ENCODE results near the gene FAM228A. TPM values are rescaled to one million over a fixed set of nuclear protein-coding genes. Genes with fewer than 3 reads are reported as not detected.

FAM228A gene
- total RNA-seq, 6 experiments from 2014 or later = not detected

GRCh38 chr2:24220554-24221291 is 45.9 kb downstream of the FAM228A start:
- no peak overlapping the region for H3K4me3 Mint-ChIP-seq
- 0 out of 2 replicates have a peak, but pooled peaks cover 4% of the 10 kb centered on the region for H3K36me3 Mint-ChIP-seq (ENCODE audit: low read depth)
- no peaks in the 10 kb centered on the region for H3K9me3 Mint-ChIP-seq
- H3K27ac Mint-ChIP-seq = no peak overlapping the region
- TF ChIP-seq, protein P1, sequence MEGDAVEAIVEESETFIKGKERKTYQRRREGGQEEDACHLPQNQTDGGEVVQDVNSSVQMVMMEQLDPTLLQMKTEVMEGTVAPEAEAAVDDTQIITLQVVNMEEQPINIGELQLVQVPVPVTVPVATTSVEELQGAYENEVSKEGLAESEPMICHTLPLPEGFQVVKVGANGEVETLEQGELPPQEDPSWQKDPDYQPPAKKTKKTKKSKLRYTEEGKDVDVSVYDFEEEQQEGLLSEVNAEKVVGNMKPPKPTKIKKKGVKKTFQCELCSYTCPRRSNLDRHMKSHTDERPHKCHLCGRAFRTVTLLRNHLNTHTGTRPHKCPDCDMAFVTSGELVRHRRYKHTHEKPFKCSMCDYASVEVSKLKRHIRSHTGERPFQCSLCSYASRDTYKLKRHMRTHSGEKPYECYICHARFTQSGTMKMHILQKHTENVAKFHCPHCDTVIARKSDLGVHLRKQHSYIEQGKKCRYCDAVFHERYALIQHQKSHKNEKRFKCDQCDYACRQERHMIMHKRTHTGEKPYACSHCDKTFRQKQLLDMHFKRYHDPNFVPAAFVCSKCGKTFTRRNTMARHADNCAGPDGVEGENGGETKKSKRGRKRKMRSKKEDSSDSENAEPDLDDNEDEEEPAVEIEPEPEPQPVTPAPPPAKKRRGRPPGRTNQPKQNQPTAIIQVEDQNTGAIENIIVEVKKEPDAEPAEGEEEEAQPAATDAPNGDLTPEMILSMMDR (IDR thresholded peaks at IDR 0.05) = no peak
- H3K4me1 Mint-ChIP-seq (ENCODE audit: low read depth) = peaks cover 11% of the 10 kb centered on the region; the same call in 1 of the 2 replicates
- H3K27me3 Mint-ChIP-seq (ENCODE audit: insufficient read depth) = no peaks in the 10 kb centered on the region
- DNase-seq = no peak

- H3K36me3 Mint-ChIP-seq (ENCODE audit: low read depth) = no peaks in the 10 kb centered on the region
- no peaks in the 10 kb centered on the region for H3K9me3 Mint-ChIP-seq
- no peaks in the 10 kb centered on the region for H3K27me3 Mint-ChIP-seq (ENCODE audit: insufficient read depth)
- peaks cover 11% of the 10 kb centered on the region; the same call in 1 of the 2 replicates for H3K4me1 Mint-ChIP-seq (ENCODE audit: low read depth)
- no peak for DNase-seq
- H3K27ac Mint-ChIP-seq = no peak overlapping the region
- no peak overlapping the region for H3K4me3 Mint-ChIP-seq
- TF ChIP-seq, protein P1 (IDR thresholded peaks at IDR 0.05) = no peak
Measured at GRCh38 chr2:24221343-24222050, 46.6 kb downstream of the FAM228A start.

- TF ChIP-seq, protein P1 (IDR thresholded peaks at IDR 0.05) = no peak
- Mint-ChIP-seq H3K36me3 (ENCODE audit: low read depth) (no peaks in the 10 kb centered on the region), H3K27me3 (ENCODE audit: insufficient read depth) (no peaks in the 10 kb centered on the region), H3K27ac (no peak overlapping the region), H3K4me3 (no peak overlapping the region), H3K4me1 (ENCODE audit: low read depth) (peaks cover 11% of the 10 kb centered on the region; the same call in 1 of the 2 replicates), H3K9me3 (no peaks in the 10 kb centered on the region)
- DNase-seq = no peak
Measured at GRCh38 chr2:24222946-24223345, 48.1 kb downstream of the FAM228A start.

DNA sequence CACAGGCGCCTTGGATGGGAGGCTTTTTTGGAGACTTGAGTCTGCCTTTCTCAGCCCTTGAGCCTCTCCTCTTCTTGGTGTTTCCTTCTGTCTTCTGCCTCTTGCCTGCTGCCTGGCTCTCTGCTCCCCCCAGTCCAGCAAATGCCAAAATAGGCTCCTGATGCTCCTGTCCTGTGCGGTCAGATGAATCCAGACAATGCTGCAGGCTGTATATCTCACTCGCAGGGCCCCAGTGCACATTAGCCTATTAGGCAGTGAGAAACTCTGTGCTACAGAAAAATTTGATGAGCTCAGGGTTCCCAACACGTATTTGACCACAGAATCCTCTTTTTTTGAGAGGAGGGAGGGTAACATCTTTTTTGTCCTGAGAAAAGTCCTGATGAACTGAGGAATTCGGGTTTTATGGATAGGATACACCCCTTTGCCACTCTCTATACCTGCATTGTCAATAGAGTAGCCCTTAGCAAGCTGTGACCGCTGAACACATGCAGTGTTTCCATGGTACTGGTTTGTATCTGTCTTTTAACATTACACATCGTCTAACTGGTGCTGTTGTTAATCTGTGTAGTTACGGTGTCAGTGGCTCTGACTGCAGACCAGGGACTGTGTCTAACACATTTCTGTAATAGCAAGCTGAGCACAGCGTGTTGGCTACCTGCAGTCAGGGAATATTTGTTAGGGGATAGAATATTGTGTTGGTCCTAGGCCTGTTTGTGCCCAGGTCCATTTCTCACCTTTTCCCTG is 50.8 kb downstream of the FAM228A start:
- Mint-ChIP-seq H3K27me3 (ENCODE audit: insufficient read depth) (no peaks in the 10 kb centered on the region), H3K27ac (no peak overlapping the region), H3K36me3 (ENCODE audit: low read depth) (no peaks in the 10 kb centered on the region)

GRCh38 chr2:24228470-24228869 is 53.6 kb downstream of the FAM228A start:
- Mint-ChIP-seq H3K36me3 (ENCODE audit: low read depth) (no peaks in the 10 kb centered on the region), H3K4me3 (no peak overlapping the region), H3K9me3 (no peaks in the 10 kb centered on the region), H3K27ac (no peak overlapping the region), H3K4me1 (ENCODE audit: low read depth) (peaks cover 4% of the 10 kb centered on the region; the same call in 1 of the 2 replicates), H3K27me3 (ENCODE audit: insufficient read depth) (no peaks in the 10 kb centered on the region)
- DNase-seq = peak; percentile 13
- TF ChIP-seq, protein P1 (IDR thresholded peaks at IDR 0.05) = peak; percentile 72

More for the DNA sequence above, 50.8 kb downstream of the FAM228A start:
- Mint-ChIP-seq H3K4me1 (ENCODE audit: low read depth) (no peaks in the 10 kb centered on the region), H3K9me3 (no peaks in the 10 kb centered on the region), H3K4me3 (no peak overlapping the region)
- no peak for DNase-seq
- TF ChIP-seq, protein P1 (IDR thresholded peaks at IDR 0.05) = no peak

Data from HFFc6 (cell line).